Right atrium auricular region (tissue), 2 donors: Measurements from ENCODE around the gene COL16A1. TPM values are rescaled to one million over a fixed set of nuclear protein-coding genes. Genes with fewer than 3 reads are reported as not detected.

ENCODE experiments used
- DNase-seq: peaks from one replicate; pipeline ENCODE4 v3.0.0-alpha.2; 2019; ENCODE audit warnings: low spot score
- H3K27ac ChIP-seq, 2 donors: fragments of 200-600 bp; sonication (generic); 1 replicate in 1 of 2; 2 replicates in 1 of 2; pipeline ENCODE4 v1.5.1; 2016 to 2019
- H3K27me3 ChIP-seq, 2 donors: fragments of 200-600 bp; sonication (generic); one replicate each; pipeline versions ENCODE4 v1.5.1 to v1.6.0; 2017 to 2019
- H3K36me3 ChIP-seq: fragments of 200-600 bp; sonication (generic); one replicate; pipeline ENCODE4 v1.5.1; 2016
- H3K4me1 ChIP-seq, 2 donors: fragments of 200-600 bp; sonication (generic); one replicate each; pipeline versions ENCODE4 v1.5.1 to v1.6.0; 2017 to 2019
- H3K4me3 ChIP-seq, 2 donors: fragments of 200-600 bp; sonication (generic); 1 replicate in 1 of 2; 2 replicates in 1 of 2; pipeline ENCODE4 v1.5.1; 2017 to 2019; ENCODE audit warnings: mild to moderate bottlenecking in 1 of 2, moderate library complexity in 1 of 2
- H3K9me3 ChIP-seq, 2 donors: fragments of 200-600 bp; sonication (generic); one replicate each; pipeline ENCODE4 v1.5.1; 2019
- total RNA-seq, 2 donors: library from RNA; depleted of rRNA; stranded (reverse); fragments of >200 nt; gene quantifications; one replicate each; pipeline ENCODE4 v1.1.0, GENCODE V29; 2016
- TF ChIP-seq, protein P1 (sequence below), 2 donors: fragments of 200-600 bp; sonication (generic); IDR thresholded peaks; one replicate each; pipeline ENCODE4 v1.5.1; 2019; ENCODE audit warnings: antibody characterized with exemption in 2 of 2

COL16A1 gene
- total RNA-seq, 2 donors from 2014 or later: 31.2 to 34.4 TPM

DNA sequence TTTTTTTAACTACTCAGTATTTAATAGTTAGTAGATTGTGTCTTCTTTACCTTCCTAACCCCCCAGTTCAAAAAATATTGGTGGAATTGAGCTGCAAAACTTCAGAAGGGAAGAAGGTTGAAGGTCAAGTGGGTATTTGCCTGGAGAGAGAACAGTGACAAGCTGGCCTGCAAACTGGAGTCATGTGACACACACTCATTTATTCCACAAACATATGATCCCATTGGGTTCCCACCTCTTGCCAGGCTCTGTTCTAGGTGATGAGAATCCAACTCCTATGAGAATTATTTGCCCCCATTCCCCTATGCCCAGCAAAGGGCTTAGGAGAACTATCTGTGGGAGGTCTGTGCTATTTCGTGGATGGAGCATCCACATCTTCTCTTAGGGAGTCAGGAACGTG lies 55.6 kb downstream of the COL16A1 start:
- no peaks in the 10 kb centered on the region for H3K27me3 ChIP-seq
- peaks cover 4% of the 10 kb centered on the region for H3K36me3 ChIP-seq
- no peaks in the 10 kb centered on the region for H3K9me3 ChIP-seq
- no peak overlapping the region for H3K4me3 ChIP-seq
- H3K27ac ChIP-seq: peak overlapping the region; percentile 48 to 51
- TF ChIP-seq, protein P1, sequence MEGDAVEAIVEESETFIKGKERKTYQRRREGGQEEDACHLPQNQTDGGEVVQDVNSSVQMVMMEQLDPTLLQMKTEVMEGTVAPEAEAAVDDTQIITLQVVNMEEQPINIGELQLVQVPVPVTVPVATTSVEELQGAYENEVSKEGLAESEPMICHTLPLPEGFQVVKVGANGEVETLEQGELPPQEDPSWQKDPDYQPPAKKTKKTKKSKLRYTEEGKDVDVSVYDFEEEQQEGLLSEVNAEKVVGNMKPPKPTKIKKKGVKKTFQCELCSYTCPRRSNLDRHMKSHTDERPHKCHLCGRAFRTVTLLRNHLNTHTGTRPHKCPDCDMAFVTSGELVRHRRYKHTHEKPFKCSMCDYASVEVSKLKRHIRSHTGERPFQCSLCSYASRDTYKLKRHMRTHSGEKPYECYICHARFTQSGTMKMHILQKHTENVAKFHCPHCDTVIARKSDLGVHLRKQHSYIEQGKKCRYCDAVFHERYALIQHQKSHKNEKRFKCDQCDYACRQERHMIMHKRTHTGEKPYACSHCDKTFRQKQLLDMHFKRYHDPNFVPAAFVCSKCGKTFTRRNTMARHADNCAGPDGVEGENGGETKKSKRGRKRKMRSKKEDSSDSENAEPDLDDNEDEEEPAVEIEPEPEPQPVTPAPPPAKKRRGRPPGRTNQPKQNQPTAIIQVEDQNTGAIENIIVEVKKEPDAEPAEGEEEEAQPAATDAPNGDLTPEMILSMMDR (IDR thresholded peaks at IDR 0.05): no peak
- H3K4me1 ChIP-seq: peaks cover 0 to 45% of the 10 kb centered on the region in 2 donors
- DNase-seq: no peak

DNA sequence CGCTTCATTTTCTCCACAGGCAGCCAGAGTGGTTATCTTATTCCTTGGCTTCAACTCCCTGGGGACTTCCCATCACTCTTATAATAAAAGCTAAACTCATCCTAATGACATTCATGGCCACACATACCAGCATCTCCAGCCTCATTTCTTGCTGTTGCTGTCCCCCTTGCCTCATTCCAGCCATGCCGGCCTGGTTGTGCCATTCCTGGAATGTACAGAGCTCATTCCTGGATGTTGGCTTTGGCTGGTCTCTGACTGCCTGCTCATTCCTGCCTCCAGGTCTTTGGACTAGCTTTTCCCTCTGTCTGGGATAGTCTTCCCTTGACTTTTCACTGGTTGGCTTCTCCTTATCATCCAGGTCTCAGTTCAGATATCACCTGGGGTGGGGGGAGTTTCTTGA lies 56.7 kb downstream of the COL16A1 start:
- Histone ChIP-seq H3K36me3 (no peaks in the 10 kb centered on the region), H3K9me3 (no peaks in the 10 kb centered on the region), H3K27me3 (no peaks in the 10 kb centered on the region), H3K27ac (no peak overlapping the region), H3K4me1 (peaks cover 0 to 55% of the 10 kb centered on the region in 2 donors), H3K4me3 (no peak overlapping the region)
- TF ChIP-seq, protein P1 (IDR thresholded peaks at IDR 0.05): no peak
- no peak for DNase-seq

DNA sequence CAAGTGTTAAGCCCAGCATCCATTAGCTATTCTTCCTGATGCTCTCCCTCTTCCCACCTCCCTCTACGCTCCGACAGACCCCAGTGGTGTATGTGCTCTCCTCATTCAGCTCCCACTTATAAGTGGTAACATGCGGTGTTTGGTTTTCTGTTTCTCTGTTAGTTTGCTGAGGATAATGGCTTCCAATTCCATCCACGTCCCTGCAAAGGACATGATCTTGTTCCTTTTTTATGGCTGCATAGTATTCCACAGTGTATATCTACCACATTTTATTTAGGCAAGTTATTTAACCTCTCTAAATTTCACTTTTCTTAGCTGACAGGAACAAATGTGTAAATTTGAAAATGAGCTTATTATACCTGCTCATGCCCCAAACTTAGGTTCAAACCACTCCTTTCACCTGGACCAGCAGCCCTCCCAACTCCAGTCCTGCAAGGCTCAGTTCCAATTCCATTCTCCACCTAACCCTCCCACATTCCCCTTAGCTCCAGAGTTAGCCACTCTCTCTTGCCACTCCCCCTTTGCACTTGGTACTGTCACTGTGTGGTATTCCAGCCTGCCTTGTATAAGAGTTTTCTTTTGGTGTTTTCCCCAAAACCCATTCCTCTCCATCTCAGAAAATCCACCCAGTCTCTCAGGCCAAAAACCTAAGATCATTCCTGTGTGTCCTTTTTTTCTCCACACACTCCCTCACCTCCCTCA lies 57.4 kb downstream of the COL16A1 start:
- Histone ChIP-seq H3K27me3 (no peaks in the 10 kb centered on the region), H3K9me3 (no peaks in the 10 kb centered on the region), H3K4me3 (no peak overlapping the region), H3K27ac (no peak overlapping the region), H3K4me1 (peaks cover 0 to 61% of the 10 kb centered on the region in 2 donors), H3K36me3 (no peaks in the 10 kb centered on the region)
- no peak for DNase-seq
- TF ChIP-seq, protein P1 (IDR thresholded peaks at IDR 0.05): no peak

DNA sequence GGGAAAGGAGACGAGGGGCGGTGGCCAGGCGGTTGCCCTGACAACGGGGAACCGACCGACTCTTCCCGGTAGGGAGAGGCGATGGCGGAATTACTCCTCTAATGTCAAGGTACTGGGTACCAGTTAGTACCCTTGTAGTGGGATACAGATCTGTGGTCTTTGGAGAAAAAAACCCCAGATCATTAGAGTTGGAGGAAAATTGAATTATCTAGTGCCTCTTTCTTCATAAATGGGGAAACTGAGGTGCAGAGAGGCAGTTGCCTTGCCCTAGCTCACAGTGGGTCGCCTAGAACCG lies 58.6 kb downstream of the COL16A1 start:
- TF ChIP-seq, protein P1 (IDR thresholded peaks at IDR 0.05): no peak
- no peak for DNase-seq
- no peaks in the 10 kb centered on the region for H3K36me3 ChIP-seq
- no peaks in the 10 kb centered on the region for H3K9me3 ChIP-seq
- peaks cover 0 to 61% of the 10 kb centered on the region in 2 donors for H3K4me1 ChIP-seq
- H3K27me3 ChIP-seq: no peaks in the 10 kb centered on the region
- H3K27ac ChIP-seq: peak overlapping the region; percentile 99
- H3K4me3 ChIP-seq: peak overlapping the region; percentile 86 to 99

DNA sequence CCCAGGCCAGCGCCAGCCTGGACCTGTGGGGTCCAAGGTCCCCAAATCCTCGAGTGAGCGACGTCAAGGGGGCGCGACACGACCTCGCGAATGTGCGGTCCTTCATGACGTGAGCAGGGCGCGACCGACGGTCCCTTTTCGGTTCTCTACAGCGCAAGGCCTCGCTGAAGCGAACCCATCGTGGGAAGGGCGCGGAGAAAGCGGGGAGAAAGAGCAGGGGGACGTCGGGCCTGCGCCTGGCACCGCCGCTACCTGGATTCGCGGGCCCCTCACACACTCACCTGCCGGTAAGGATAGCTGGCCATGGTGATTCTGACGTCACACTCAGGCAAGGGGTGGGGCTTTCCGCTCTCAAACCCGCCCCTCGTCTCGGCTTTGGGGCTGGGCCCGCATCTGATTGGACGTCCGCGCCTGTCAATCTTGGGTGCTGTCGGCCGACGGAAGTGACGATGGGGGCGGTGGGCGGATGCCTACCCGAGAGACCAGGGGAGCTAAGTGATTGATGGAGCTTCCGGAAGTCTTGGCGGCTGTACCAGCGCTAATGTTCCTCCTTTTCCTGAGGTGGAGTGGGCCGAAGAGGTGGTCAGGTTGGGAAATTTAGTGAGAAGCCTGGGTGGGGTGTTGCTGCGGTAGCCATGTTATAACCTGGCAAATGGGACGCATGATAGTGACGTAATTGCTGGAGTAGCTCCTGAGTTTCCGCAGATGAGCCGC lies 59.1 kb downstream of the COL16A1 start, which contains the start of gene PEF1:
Gene PEF1 (minus strand): TSS at position 317 of the 714 bp plus-strand sequence. CDS start 12 bp downstream, at position 305.
- Histone ChIP-seq H3K4me1 (peaks cover 0 to 64% of the 10 kb centered on the region in 2 donors), H3K9me3 (no peaks in the 10 kb centered on the region), H3K27me3 (no peaks in the 10 kb centered on the region), H3K4me3 (peak within 1 kb of the TSS; percentile 86 to 99), H3K27ac (peak within 1 kb of the TSS; percentile 99), H3K36me3 (no peaks in the 10 kb centered on the region)
- peak; percentile 99 for DNase-seq
- TF ChIP-seq, protein P1 (IDR thresholded peaks at IDR 0.05): no peak
